ENCODE measurements around the gene GOLGA8J.
"Not testable (repeated sequence)": the region's sequence is repeated elsewhere in the genome, so short reads cannot be mapped to it uniquely, and the experiment has no call there.

The GOLGA8J gene

DNA sequence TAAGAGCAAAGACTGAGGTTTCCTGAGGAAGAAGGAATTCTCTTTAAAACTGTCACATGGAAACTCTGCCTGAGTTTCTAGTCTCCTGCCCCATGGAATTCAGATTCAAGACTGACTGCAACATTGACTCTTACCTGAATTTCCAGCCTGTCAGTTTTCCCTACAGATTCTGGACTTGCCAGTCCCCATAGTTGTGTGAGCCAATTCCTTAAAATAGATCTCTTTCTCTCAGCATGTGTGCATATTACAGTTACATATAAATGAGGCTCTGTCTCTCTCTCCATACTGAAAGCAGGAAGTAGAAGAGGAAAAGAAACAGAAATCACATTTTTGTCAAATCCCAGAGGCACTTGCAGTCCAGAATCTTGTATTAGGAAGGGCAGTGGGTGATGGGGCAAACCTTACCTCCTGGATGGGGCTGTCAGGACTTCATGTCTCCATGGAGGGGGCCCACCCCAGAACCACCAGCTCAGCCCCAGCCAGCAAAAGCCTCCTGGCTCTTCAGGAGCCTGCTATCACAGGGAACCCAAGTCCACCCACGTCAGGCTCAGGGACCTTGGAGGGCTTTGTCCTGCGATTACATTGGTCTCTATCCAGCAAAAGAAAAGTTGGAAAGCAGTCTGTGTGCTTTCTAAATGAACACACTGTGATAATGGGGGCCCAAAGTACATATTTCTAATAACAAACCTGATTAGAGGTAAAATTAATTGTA lies 18.8 kb upstream of the GOLGA8J start:
- no peak for TF ChIP-seq CTCF (conservative IDR thresholded peaks at IDR 0.05)
- no peak overlapping the region for H3K27ac ChIP-seq

- no peak for TF ChIP-seq CTCF (conservative IDR thresholded peaks at IDR 0.05)
These were observed 17.5 kb upstream of the GOLGA8J start for GRCh38 chr15:30065025-30065801.

DNA sequence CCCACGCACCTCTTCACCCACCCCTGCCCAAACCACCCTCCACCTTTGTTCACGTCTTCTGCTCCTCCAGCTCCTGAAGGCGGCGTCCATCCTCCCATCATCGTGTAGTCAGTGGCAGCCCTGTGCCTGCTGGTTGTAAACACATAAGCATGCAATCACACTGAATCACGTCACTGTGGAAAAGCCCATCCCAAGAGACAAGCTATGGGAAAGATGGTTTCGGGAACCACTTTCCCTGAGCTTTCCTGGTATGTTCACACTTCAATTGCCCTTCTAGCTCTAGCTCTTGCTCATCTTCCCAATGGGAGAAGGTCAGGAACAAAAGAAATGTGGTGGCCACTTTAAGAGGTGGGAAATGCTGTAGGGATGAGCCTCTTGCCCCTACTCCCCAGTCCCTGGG lies 14.4 kb upstream of the GOLGA8J start:
- no peak for TF ChIP-seq CTCF (conservative IDR thresholded peaks at IDR 0.05)
- no peak overlapping the region for H3K27ac ChIP-seq

More at GRCh38 chr15:30065025-30065801, 17.5 kb upstream of the GOLGA8J start:
- H3K27ac ChIP-seq: no peak overlapping the region

DNA sequence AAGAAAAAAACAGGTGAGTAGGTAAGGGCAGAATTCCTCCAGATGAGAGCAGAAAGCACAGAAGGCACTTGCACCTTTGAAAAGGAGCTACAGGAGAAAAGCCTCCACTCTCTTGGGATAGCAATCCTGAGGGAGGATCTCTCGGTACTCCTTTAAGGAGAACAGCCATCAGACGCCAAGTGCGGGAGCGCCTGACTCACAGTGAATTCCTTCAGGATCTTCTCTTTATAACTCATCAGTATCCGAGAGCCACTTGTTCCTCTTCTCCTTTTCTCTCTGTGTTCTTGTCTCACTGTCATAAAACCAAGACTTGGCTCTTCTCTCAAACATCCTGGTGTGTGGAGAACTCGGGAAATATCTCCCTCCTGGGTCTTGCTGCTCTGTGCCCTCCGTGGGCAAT lies 10.1 kb upstream of the GOLGA8J start:
- TF ChIP-seq CTCF (conservative IDR thresholded peaks at IDR 0.05): no peak
- no peak overlapping the region for H3K27ac ChIP-seq

- H3K27ac ChIP-seq: no peak overlapping the region
- no peak for TF ChIP-seq CTCF (conservative IDR thresholded peaks at IDR 0.05)
These were observed 8.8 kb upstream of the GOLGA8J start for GRCh38 chr15:30073915-30074314.

DNA sequence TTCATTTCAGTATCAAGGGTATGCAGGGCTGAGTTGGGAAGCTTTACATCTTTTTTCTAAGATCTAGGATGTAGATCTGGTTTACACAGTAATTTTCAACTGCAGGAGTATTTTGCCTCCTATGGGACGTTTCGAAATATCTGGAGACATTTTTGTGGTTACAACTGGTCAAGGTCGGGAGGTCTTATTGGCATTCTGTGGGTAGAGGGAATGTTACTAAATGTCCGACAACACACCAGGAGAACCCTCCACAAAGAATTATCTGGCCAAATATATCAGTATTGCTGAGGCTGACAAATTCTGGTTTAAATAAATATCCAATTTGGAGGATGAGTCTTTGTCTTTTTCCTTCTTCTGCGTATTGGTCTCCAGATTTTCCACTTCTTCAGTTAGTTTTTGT lies 1.9 kb upstream of the GOLGA8J start:
- not testable (repeated sequence) for H3K27ac ChIP-seq

DNA sequence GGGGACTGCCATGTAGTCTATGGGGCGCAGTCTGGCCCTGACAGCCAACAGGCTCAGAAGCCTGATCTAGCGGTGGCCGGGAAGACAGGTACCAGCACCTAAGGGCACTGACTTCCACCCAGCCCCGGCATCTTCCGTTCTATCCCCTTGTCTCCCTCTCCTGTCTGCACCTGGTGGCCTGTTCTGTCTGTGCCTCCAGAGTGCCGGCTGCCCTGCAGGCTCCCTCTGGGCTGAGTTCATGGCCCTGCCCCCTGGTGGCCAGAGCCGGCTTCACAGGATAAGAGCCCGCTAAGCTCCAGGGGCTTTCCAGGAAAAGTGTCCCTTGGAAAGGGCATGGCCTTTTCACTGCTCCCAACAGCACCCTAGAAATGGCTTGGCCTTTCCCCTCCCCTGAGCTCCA lies 15.1 kb downstream of the GOLGA8J start:
- not testable (repeated sequence) for H3K27ac ChIP-seq

DNA sequence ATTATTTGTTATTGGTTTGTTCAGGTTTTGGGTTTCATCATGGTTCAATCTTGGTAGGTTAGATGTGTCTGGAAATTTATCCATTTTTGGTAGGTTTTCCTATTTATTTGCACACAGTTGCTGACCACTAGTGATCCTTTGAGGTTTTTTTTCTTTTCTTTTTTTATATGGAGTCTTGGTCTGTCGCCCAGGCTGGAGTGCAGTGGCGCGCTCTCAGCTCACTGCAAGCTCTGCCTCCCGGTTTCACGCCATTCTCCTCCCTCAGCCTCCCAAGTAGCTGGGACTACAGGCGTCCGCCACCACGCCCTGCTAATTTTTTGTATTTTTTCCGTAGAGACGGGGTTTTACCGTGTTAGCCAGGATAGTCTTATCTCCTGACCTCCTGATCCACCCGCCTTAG lies 20.1 kb downstream of the GOLGA8J start:
- not testable (repeated sequence) for H3K27ac ChIP-seq

GRCh38 chr15:30103941-30104507 lies 21.3 kb downstream of the GOLGA8J start:
- H3K27ac ChIP-seq: not testable (repeated sequence)

GRCh38 chr15:30110591-30110990 lies 27.8 kb downstream of the GOLGA8J start:
- not testable (repeated sequence) for H3K27ac ChIP-seq

GRCh38 chr15:30130066-30130465 lies 47.3 kb downstream of the GOLGA8J start:
- not testable (repeated sequence) for H3K27ac ChIP-seq

- not testable (repeated sequence) for H3K27ac ChIP-seq
These were observed 52.0 kb downstream of the GOLGA8J start, which contains the start of gene GOLGA8T for GRCh38 chr15:30134751-30135150. TSS of gene GOLGA8T (plus strand) at chr15:30135051. CDS start at chr15:30135149, 98 bp downstream.

Data from VCaP (cell line).